HFF-Myc (cell line): ENCODE data around the gene ANKS6.

Source experiments
- DNase-seq: peaks from one replicate; pipeline ENCODE4 v3.0.0-alpha.2; 2011; ENCODE audit warnings: low read depth; ENCODE audit errors: extremely low read depth
- H3K4me3 ChIP-seq: replicated peaks from 2 replicates; pipeline ENCODE4 v1.5.1; 2011; ENCODE audit warnings: low read depth, mild to moderate bottlenecking, control low read depth, low read length
- TF ChIP-seq, protein P1 (sequence below): IDR thresholded peaks from 2 replicates; pipeline ENCODE4 v1.5.1; 2012; ENCODE audit warnings: mild to moderate bottlenecking, low read depth, low read length, control low read depth; ENCODE audit errors: missing control alignments

ANKS6 gene

DNA sequence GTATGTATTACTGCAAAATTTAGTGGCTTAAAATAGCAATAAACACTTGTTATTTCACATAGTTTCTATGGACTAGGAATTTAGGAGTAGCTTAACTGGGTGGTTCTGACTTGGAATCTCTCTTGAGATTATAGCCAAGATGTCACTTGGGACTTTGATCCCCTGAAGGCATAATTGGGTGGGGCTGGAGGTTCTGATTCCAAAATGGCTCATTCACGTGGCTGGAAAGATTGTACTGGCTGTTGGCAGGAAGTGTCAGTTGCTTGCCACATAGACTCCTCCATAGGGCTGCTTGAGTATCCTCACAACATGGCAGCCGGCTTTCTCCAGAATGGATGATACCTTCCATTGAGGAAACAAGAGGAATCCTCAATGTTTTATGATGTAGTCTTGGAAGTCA, 22.4 kb upstream of the ANKS6 start:
- DNase-seq: no peak
- H3K4me3 ChIP-seq: no peak overlapping the region
- TF ChIP-seq, protein P1, sequence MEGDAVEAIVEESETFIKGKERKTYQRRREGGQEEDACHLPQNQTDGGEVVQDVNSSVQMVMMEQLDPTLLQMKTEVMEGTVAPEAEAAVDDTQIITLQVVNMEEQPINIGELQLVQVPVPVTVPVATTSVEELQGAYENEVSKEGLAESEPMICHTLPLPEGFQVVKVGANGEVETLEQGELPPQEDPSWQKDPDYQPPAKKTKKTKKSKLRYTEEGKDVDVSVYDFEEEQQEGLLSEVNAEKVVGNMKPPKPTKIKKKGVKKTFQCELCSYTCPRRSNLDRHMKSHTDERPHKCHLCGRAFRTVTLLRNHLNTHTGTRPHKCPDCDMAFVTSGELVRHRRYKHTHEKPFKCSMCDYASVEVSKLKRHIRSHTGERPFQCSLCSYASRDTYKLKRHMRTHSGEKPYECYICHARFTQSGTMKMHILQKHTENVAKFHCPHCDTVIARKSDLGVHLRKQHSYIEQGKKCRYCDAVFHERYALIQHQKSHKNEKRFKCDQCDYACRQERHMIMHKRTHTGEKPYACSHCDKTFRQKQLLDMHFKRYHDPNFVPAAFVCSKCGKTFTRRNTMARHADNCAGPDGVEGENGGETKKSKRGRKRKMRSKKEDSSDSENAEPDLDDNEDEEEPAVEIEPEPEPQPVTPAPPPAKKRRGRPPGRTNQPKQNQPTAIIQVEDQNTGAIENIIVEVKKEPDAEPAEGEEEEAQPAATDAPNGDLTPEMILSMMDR: no peak

DNA sequence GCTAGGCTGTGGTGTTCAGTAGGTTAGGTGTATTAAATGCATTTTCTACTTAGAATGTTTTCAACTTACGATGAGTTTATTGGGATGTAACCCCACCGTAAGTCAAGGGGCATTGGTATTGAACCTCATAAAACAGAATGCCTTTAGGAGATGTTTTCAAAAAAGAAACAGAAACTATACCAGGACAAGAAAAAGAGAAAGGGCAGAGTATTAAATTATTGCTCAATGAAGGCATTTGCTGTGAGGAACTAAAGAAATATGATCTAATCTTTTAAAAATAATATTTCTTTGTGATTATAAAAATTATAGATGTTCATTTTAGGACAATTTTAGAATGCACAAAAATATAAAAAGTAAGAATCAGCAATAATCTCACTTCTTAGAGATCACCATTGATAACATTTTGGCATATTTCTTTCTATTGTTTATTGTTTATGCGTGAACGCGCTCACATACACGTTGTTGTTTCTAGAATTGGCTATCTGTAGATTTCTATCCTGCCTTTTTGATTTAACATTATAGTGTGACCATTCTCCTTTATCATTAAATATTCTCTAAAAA, 19.1 kb upstream of the ANKS6 start:
- TF ChIP-seq, protein P1: no peak
- H3K4me3 ChIP-seq: no peak overlapping the region
- DNase-seq: no peak

GRCh38 chr9:98811051-98811650, 14.8 kb upstream of the ANKS6 start:
- TF ChIP-seq, protein P1: no peak
- H3K4me3 ChIP-seq: no peak overlapping the region
- peak; percentile 26 for DNase-seq

- no peak overlapping the region for H3K4me3 ChIP-seq
- TF ChIP-seq, protein P1: no peak
- no peak for DNase-seq
Measured at GRCh38 chr9:98810102-98810842, 13.9 kb upstream of the ANKS6 start.

DNA sequence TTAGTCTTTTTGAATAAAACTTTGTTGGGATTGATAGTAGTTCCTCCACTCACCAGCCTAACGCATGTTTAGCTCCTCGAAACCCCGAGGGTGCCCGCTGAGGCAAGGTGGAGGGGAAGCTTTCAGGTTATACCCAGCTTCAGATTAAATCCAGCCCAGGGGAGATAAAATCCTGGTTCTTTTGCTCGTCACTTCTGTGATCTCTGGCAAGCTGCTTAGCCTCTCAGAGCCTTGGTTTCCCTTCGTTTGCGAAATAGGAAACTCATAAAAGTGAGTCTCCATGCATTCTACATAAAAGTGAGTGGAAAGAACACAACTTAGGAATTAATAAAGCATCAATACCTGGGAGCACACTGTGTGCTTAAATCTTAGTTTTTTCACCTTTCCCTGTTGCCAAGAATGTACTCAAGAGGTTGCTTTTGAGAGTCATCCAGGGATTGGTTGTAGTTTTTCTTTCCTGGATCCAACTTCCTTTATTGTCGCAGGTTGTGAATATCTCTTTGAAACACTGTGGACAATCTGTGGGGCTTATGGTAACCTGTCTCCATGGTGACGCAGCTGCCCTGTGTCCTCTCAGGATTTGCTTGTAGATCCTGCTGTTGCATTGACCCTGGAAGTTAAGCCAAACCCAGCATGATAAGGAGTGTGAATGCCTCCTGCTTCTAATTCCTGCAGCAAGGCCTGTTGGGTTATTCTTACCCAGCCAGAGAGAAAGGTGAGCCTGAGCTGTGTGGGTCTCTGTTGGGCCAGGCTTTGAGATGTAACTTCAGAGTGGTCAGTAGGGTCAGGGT, 13.2 kb upstream of the ANKS6 start:
- no peak for DNase-seq
- TF ChIP-seq, protein P1: no peak
- no peak overlapping the region for H3K4me3 ChIP-seq

DNA sequence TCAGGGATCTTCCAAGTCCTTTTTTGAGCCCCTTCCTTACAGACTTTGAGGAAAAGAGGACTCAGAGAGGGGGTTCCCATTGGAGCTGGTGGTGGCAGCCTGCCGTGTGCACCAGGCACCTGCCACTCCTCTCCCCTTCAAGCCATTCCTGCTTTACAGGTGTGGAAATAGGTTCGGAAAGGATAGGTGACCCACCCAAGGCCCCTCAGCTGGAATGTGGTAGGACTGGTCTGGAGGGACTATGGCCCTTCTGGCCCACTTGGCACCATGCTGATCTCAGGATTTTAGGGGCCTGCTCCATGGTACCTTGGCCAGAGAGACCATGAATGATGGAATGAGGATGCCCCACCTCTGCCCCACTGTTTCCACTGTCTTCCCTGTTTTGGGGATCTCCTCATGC, 12.5 kb upstream of the ANKS6 start:
- no peak overlapping the region for H3K4me3 ChIP-seq
- no peak for DNase-seq
- TF ChIP-seq, protein P1: no peak
